Activated T-cell treated with anti-CD3 and anti-CD28 coated beads, Interleukin-2, amount 50 U/mL, for 24 hours (primary cell): ENCODE results near the gene FAM120A.

Source experiments
- DNase-seq: peaks from one replicate; pipeline ENCODE4 v3.0.0-alpha.2; 2020
- H3K27ac Mint-ChIP-seq: 2 replicates; pipeline ENCODE4 v1.8.0; 2020; ENCODE audit warnings: mild to moderate bottlenecking, mixed read lengths
- H3K27me3 Mint-ChIP-seq: 2 replicates; pipeline ENCODE4 v1.8.0; 2020; ENCODE audit warnings: mixed read lengths
- H3K36me3 Mint-ChIP-seq: 2 replicates; pipeline ENCODE4 v1.8.0; 2020; ENCODE audit warnings: low read depth, mixed read lengths
- H3K4me1 Mint-ChIP-seq: 2 replicates; pipeline ENCODE4 v1.8.0; 2020; ENCODE audit warnings: low read depth, mixed read lengths
- H3K4me3 Mint-ChIP-seq: 2 replicates; pipeline ENCODE4 v1.8.0; 2020; ENCODE audit warnings: mild to moderate bottlenecking, moderate library complexity, mixed read lengths
- H3K9me3 Mint-ChIP-seq: 2 replicates; pipeline ENCODE4 v1.8.0; 2020; ENCODE audit warnings: mixed read lengths

FAM120A gene, protein sequence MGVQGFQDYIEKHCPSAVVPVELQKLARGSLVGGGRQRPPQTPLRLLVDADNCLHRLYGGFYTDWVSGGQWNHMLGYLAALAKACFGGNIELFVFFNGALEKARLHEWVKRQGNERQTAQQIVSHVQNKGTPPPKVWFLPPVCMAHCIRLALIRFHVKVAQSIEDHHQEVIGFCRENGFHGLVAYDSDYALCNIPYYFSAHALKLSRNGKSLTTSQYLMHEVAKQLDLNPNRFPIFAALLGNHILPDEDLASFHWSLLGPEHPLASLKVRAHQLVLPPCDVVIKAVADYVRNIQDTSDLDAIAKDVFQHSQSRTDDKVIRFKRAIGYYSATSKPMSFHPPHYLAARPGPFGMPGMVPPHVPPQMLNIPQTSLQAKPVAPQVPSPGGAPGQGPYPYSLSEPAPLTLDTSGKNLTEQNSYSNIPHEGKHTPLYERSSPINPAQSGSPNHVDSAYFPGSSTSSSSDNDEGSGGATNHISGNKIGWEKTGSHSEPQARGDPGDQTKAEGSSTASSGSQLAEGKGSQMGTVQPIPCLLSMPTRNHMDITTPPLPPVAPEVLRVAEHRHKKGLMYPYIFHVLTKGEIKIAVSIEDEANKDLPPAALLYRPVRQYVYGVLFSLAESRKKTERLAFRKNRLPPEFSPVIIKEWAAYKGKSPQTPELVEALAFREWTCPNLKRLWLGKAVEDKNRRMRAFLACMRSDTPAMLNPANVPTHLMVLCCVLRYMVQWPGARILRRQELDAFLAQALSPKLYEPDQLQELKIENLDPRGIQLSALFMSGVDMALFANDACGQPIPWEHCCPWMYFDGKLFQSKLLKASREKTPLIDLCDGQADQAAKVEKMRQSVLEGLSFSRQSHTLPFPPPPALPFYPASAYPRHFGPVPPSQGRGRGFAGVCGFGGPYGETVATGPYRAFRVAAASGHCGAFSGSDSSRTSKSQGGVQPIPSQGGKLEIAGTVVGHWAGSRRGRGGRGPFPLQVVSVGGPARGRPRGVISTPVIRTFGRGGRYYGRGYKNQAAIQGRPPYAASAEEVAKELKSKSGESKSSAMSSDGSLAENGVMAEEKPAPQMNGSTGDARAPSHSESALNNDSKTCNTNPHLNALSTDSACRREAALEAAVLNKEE

DNA sequence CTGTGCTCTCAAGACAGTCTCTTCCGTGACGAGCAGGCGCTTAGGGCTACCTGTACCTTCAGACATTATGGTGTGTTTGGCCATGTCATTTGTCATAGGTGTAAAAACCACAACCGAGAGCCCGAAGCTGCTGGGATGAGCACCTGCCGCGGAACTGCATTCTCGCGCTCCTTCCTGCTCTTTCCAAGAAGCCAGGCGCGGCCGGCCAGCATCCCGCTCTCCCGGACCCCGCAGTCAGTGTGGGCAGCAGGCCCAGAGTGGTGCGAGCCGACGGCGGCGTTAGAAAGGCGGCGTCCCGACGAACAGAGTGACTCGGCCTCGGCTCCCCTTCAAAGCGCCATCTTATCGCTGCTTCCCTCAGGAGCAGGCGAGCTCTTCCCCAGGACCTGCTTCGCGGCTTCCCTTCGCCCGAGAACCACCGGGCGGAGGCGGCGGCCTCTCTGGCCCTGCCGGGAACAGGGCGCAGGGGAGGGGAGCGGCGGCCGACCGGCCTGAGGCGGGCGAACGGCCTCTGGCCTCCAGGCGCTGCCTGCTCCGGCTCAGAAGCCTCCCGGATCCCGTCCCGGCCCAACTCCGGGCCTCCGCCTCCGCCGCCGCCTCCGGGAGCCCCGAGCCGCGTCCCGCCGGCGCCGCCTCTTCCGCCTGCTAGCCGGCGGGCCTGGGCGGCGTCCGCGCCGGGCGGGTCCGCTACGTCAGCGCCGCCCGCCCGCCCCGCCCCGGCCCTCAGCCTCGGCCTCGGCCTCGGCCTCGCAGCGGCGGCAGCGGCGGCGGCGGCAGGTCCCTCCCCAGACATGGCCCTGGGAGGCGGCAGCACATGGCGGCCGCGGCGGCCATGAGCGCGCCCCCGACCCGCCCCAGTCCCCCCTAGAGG is at the start of gene FAM120A:
FAM120A (plus strand) TSS at position 741 of the 871 bp plus-strand sequence. CDS start 231 bp downstream, outside the sequence.
- Mint-ChIP-seq H3K36me3 (peaks cover 80% of the 10 kb centered on the region), H3K27me3 (no peaks in the 10 kb centered on the region), H3K4me3 (peak within 1 kb of the TSS; percentile 90), H3K4me1 (peaks cover 39% of the 10 kb centered on the region), H3K9me3 (no peaks in the 10 kb centered on the region), H3K27ac (peak within 1 kb of the TSS; percentile 98)
- DNase-seq: peak; percentile 80

GRCh38 chr9:93406371-93406770 is 45.1 kb upstream of the FAM120A start:
- Mint-ChIP-seq H3K27me3 (peaks cover 14% of the 10 kb centered on the region), H3K36me3 (no peaks in the 10 kb centered on the region), H3K27ac (no peak overlapping the region), H3K4me3 (no peak overlapping the region), H3K9me3 (no peaks in the 10 kb centered on the region), H3K4me1 (no peaks in the 10 kb centered on the region)
- DNase-seq: no peak

- Mint-ChIP-seq H3K9me3 (peaks cover 6% of the 10 kb centered on the region), H3K36me3 (no peaks in the 10 kb centered on the region), H3K27ac (no peak overlapping the region), H3K4me3 (no peak overlapping the region), H3K27me3 (peaks cover 41% of the 10 kb centered on the region), H3K4me1 (peaks cover 8% of the 10 kb centered on the region)
- DNase-seq: no peak
Observed at GRCh38 chr9:93413530-93413929, 38.0 kb upstream of the FAM120A start.

DNA sequence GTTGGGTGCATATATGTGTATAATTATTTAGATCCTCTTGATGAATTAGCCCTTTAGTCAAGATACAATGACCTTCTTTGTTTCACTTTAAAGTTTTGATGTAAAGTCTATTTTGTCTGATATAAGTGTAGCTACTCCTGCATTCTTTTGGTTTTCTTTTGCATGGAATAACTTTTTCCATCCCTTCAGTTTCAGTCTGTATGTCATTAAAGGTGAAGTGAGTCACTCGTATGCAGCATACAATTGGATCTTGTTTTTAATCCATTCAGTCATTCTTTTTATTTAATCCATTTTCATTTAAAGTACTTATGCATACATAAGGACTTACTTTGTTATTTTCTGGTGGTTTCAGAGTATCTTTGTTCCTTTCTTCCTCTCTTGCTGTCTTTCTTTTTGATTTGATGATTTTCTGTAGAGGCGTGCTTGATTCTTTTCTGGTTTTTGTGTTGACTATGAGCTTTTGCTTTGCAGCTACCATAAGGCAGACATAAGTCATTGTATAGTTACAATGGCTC is 36.3 kb upstream of the FAM120A start:
- Mint-ChIP-seq H3K4me1 (peaks cover 8% of the 10 kb centered on the region), H3K36me3 (peaks cover 5% of the 10 kb centered on the region), H3K27me3 (peaks cover 41% of the 10 kb centered on the region), H3K4me3 (no peak overlapping the region), H3K9me3 (peaks cover 16% of the 10 kb centered on the region), H3K27ac (no peak overlapping the region)
- no peak for DNase-seq

- Mint-ChIP-seq H3K9me3 (peaks cover 17% of the 10 kb centered on the region), H3K4me3 (no peak overlapping the region), H3K4me1 (peaks cover 8% of the 10 kb centered on the region), H3K27ac (no peak overlapping the region), H3K27me3 (peaks cover 35% of the 10 kb centered on the region), H3K36me3 (peaks cover 5% of the 10 kb centered on the region)
- no peak for DNase-seq
Observed at GRCh38 chr9:93416530-93417235, 34.8 kb upstream of the FAM120A start.

- Mint-ChIP-seq H3K4me1 (peaks cover 8% of the 10 kb centered on the region), H3K9me3 (peaks cover 17% of the 10 kb centered on the region), H3K27ac (no peak overlapping the region), H3K36me3 (peaks cover 5% of the 10 kb centered on the region), H3K27me3 (peaks cover 30% of the 10 kb centered on the region), H3K4me3 (no peak overlapping the region)
- DNase-seq: no peak
Observed at GRCh38 chr9:93417538-93417937, 33.9 kb upstream of the FAM120A start.

GRCh38 chr9:93419023-93419422 is 32.5 kb upstream of the FAM120A start:
- Mint-ChIP-seq H3K36me3 (peaks cover 5% of the 10 kb centered on the region), H3K9me3 (peaks cover 17% of the 10 kb centered on the region), H3K27me3 (peaks cover 23% of the 10 kb centered on the region), H3K27ac (no peak overlapping the region), H3K4me3 (no peak overlapping the region), H3K4me1 (peaks cover 8% of the 10 kb centered on the region)
- DNase-seq: no peak

- no peak overlapping the region for H3K27ac Mint-ChIP-seq
- H3K4me3 Mint-ChIP-seq: no peak overlapping the region
Observed at GRCh38 chr9:93422977-93423616, 28.4 kb upstream of the FAM120A start.

GRCh38 chr9:93427655-93428379 is 23.7 kb upstream of the FAM120A start:
- H3K27me3 Mint-ChIP-seq: peaks cover 5% of the 10 kb centered on the region
- DNase-seq: no peak
- no peak overlapping the region for H3K27ac Mint-ChIP-seq
- no peaks in the 10 kb centered on the region for H3K4me1 Mint-ChIP-seq
- no peaks in the 10 kb centered on the region for H3K36me3 Mint-ChIP-seq
- no peaks in the 10 kb centered on the region for H3K9me3 Mint-ChIP-seq
- no peak overlapping the region for H3K4me3 Mint-ChIP-seq

More at GRCh38 chr9:93422977-93423616, 28.4 kb upstream of the FAM120A start:
- H3K36me3 Mint-ChIP-seq: peaks cover 5% of the 10 kb centered on the region
- H3K4me1 Mint-ChIP-seq: no peaks in the 10 kb centered on the region
- no peak for DNase-seq
- peaks cover 11% of the 10 kb centered on the region for H3K9me3 Mint-ChIP-seq
- peaks cover 5% of the 10 kb centered on the region for H3K27me3 Mint-ChIP-seq

DNA sequence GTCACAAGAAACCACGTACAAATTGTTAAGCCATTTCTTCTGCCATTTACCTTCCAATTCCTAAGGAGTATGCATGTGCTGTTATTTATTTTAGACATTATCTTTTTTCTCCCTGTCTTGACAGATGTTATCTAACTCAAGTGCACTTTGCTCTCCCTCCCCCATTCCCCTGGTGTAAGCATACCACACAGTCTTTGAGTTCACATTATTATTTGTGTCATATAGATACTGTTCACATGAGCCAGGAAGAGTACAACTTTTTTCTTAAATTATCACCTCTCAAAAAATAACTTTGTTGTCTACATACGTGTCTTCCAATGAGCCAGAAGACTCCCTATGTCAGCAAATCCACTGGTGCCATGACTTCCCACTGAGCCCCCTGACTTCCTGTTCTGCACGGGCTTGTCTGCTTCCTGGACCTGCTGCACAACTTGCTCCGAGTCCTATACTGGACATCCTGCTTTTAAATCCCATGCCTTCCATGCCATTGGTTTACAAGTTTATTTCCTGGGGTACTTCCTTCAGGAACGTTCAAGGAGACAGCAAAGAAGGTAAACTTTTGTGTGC is 19.9 kb upstream of the FAM120A start:
- Mint-ChIP-seq H3K4me3 (no peak overlapping the region), H3K27ac (no peak overlapping the region), H3K9me3 (no peaks in the 10 kb centered on the region), H3K27me3 (peaks cover 2% of the 10 kb centered on the region), H3K4me1 (no peaks in the 10 kb centered on the region), H3K36me3 (no peaks in the 10 kb centered on the region)
- no peak for DNase-seq

DNA sequence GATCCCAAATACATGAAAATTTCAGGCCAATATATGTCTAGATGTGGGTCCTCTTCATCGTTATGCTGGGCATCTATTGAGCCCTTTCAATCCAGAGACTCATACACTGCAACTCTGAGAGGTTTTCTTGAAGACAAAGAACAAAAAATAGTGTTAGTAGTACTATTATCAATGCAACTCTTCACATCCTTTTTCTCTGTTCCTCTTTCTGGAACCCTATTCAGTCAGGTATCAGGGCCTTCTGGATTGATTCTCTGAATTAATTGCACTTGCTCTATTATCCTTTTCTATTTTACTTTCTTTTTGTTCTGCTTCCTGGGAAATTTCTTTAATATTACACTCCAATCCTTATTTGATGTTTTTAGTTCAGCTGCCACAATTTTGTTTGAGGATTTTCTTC is 18.5 kb upstream of the FAM120A start:
- H3K27me3 Mint-ChIP-seq: peaks cover 2% of the 10 kb centered on the region
- H3K4me3 Mint-ChIP-seq: no peak overlapping the region
- H3K4me1 Mint-ChIP-seq: no peaks in the 10 kb centered on the region
- H3K27ac Mint-ChIP-seq: no peak overlapping the region
- no peak for DNase-seq
- H3K36me3 Mint-ChIP-seq: peaks cover 2% of the 10 kb centered on the region
- no peaks in the 10 kb centered on the region for H3K9me3 Mint-ChIP-seq

DNA sequence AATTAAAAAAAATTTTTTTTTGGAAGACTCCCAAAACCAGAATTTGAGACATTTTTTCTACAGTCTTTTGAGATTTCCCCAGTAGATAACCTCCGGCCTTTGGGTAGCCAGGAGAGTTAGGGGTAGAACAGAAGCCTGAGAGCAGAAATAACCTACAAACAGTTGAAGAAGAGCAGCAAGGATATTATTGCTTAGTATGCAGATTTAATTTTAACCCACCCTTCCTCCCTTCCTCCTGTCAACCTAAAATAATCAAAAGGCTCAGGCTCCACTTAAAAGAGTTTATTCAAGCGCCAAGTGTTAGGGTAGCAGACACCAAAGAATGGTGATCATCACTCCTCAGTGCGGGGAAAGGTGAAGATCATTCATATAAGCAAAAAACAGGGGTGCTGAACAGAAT is 17.4 kb upstream of the FAM120A start:
- H3K27me3 Mint-ChIP-seq: peaks cover 2% of the 10 kb centered on the region
- no peak overlapping the region for H3K4me3 Mint-ChIP-seq
- H3K27ac Mint-ChIP-seq: no peak overlapping the region
- no peaks in the 10 kb centered on the region for H3K9me3 Mint-ChIP-seq
- no peak for DNase-seq
- no peaks in the 10 kb centered on the region for H3K4me1 Mint-ChIP-seq
- peaks cover 2% of the 10 kb centered on the region for H3K36me3 Mint-ChIP-seq
